DND-41 (cell line): ENCODE results near the gene CYP21A2.

Source experiments
- CTCF ChIP-seq: IDR thresholded peaks from 2 replicates; pipeline ENCODE4 v1.5.1; 2012; ENCODE audit warnings: borderline replicate concordance, low read length, moderate library complexity, mild to moderate bottlenecking; ENCODE audit not compliant: poor library complexity, severe bottlenecking; ENCODE audit errors: extremely low read depth
- EZH2 ChIP-seq: IDR thresholded peaks from 3 replicates; pipeline ENCODE4 v1.6.1; 2012; ENCODE audit warnings: borderline replicate concordance, low read depth, mild to moderate bottlenecking, moderate library complexity, low read length, inconsistent platforms; ENCODE audit not compliant: severe bottlenecking

DNA sequence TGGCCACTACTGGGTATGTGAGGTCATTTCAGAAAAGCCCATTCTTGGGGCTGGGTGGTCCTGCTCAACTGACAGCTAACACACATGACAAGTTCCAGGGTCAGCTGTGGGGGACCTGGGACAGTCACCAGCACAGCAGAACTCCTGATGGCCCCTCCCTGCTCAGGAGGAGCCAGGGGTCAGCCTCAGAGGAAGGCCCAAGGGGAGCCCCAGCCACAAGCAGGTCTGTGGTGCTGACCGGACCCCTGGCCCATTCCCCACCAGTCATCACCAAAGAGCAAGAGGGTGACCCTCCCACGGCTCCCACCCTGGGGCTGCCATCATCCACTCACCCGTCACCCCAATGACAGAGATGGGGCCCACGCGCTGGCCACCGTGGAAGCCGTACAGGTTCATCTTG, 18.0 kb downstream of the CYP21A2 start:
- TF ChIP-seq EZH2, result no peak
- TF ChIP-seq CTCF, result no peak
